C4-2B (cell line): ENCODE data around the gene ADAP2.
A peak's percentile ranks its signal among the peaks of the same experiment; 100 is the strongest.

Experiments
- H3K27ac ChIP-seq: fragments of 450-650 bp; 2 replicates; pipeline ENCODE4 v1.5.1; 2017
- CTCF ChIP-seq: fragments of 450-650 bp; conservative IDR thresholded peaks from 2 replicates; pipeline ENCODE4 v1.5.1; 2017; ENCODE audit warnings: mild to moderate bottlenecking
- ZFX ChIP-seq: fragments of 450-650 bp; IDR thresholded peaks from 2 replicates; pipeline ENCODE4 v1.6.1; 2017

Gene ADAP2

GRCh38 chr17:30913955-30914354 is 7.8 kb upstream of the ADAP2 start:
- H3K27ac ChIP-seq: no peak overlapping the region
- TF ChIP-seq CTCF (no peak), ZFX (no peak)

- no peak overlapping the region for H3K27ac ChIP-seq
- TF ChIP-seq CTCF (no peak), ZFX (no peak)
These were observed 5.7 kb upstream of the ADAP2 start for GRCh38 chr17:30915833-30916611.

- H3K27ac ChIP-seq: no peak overlapping the region
- no peak for TF ChIP-seq ZFX
- no peak for TF ChIP-seq CTCF
These were observed 4.7 kb upstream of the ADAP2 start for GRCh38 chr17:30917050-30917449.

- H3K27ac ChIP-seq: no peak overlapping the region
- TF ChIP-seq CTCF: no peak
- no peak for TF ChIP-seq ZFX
These were observed 1.5 kb upstream of the ADAP2 start for GRCh38 chr17:30920282-30920681.

GRCh38 chr17:30920683-30921543 is 832 bp upstream of the ADAP2 start:
- no peak overlapping the region for H3K27ac ChIP-seq
- TF ChIP-seq CTCF (no peak), ZFX (no peak)

GRCh38 chr17:30922235-30923030 is 688 bp downstream of the ADAP2 start:
- H3K27ac ChIP-seq: peak overlapping the region; percentile 27; the same call in 1 of the 2 replicates
- TF ChIP-seq CTCF (no peak), ZFX (no peak)
